ENCODE data around the gene C16orf82. TPM values are rescaled to one million over a fixed set of nuclear protein-coding genes. Genes with fewer than 3 reads are reported as not detected.

Gene C16orf82
- total RNA-seq, 1 experiment from 2014 or later, result not detected

DNA sequence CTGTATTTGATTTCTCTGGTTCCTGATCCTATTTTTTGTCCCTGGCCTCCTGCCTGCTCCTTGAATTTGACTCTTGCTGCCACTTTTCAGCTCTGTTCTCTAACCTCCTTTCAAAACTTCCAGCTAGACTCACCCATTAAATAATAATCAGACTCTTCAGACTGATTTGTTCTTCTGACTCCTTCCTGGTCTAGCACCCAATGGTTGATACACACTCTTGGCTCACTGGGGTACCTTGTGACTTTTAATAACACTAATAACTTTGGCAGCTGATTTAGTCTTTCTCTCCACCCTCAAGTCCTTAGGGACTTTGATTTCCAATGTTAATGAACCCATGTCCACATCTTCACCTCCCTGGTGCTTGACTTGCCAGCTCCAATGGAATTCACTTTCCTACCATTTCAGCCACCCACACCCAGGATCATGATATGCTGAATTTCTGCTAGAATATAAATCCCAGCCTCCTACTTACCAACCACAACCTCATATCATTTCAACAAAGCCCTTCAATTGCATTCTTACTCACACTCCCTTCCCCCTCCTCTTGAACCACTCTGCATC, 19.7 kb upstream of the C16orf82 start:
- no peaks in the 10 kb centered on the region for H3K36me3 Mint-ChIP-seq
- H3K27ac Mint-ChIP-seq, result no peak overlapping the region
- H3K4me1 Mint-ChIP-seq, result no peaks in the 10 kb centered on the region
- ATAC-seq, result no peak
- no peak for TF ChIP-seq TP53 (CRISPR knock-in tag; IDR thresholded peaks at IDR 0.05)
- no peak for TF ChIP-seq ZBTB43 (CRISPR knock-in tag; IDR thresholded peaks at IDR 0.05)
- TF ChIP-seq, protein P1, sequence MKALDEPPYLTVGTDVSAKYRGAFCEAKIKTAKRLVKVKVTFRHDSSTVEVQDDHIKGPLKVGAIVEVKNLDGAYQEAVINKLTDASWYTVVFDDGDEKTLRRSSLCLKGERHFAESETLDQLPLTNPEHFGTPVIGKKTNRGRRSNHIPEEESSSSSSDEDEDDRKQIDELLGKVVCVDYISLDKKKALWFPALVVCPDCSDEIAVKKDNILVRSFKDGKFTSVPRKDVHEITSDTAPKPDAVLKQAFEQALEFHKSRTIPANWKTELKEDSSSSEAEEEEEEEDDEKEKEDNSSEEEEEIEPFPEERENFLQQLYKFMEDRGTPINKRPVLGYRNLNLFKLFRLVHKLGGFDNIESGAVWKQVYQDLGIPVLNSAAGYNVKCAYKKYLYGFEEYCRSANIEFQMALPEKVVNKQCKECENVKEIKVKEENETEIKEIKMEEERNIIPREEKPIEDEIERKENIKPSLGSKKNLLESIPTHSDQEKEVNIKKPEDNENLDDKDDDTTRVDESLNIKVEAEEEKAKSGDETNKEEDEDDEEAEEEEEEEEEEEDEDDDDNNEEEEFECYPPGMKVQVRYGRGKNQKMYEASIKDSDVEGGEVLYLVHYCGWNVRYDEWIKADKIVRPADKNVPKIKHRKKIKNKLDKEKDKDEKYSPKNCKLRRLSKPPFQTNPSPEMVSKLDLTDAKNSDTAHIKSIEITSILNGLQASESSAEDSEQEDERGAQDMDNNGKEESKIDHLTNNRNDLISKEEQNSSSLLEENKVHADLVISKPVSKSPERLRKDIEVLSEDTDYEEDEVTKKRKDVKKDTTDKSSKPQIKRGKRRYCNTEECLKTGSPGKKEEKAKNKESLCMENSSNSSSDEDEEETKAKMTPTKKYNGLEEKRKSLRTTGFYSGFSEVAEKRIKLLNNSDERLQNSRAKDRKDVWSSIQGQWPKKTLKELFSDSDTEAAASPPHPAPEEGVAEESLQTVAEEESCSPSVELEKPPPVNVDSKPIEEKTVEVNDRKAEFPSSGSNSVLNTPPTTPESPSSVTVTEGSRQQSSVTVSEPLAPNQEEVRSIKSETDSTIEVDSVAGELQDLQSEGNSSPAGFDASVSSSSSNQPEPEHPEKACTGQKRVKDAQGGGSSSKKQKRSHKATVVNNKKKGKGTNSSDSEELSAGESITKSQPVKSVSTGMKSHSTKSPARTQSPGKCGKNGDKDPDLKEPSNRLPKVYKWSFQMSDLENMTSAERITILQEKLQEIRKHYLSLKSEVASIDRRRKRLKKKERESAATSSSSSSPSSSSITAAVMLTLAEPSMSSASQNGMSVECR (CRISPR knock-in tag; IDR thresholded peaks at IDR 0.05; ENCODE audit: borderline replicate concordance), result no peak
- no peak for TF ChIP-seq IRF1 (CRISPR knock-in tag; IDR thresholded peaks at IDR 0.05)
- TF ChIP-seq, protein P2, sequence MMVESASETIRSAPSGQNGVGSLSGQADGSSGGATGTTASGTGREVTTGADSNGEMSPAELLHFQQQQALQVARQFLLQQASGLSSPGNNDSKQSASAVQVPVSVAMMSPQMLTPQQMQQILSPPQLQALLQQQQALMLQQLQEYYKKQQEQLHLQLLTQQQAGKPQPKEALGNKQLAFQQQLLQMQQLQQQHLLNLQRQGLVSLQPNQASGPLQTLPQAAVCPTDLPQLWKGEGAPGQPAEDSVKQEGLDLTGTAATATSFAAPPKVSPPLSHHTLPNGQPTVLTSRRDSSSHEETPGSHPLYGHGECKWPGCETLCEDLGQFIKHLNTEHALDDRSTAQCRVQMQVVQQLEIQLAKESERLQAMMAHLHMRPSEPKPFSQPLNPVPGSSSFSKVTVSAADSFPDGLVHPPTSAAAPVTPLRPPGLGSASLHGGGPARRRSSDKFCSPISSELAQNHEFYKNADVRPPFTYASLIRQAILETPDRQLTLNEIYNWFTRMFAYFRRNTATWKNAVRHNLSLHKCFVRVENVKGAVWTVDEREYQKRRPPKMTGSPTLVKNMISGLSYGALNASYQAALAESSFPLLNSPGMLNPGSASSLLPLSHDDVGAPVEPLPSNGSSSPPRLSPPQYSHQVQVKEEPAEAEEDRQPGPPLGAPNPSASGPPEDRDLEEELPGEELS (CRISPR knock-in tag; IDR thresholded peaks at IDR 0.05), result no peak
- no peak for TF ChIP-seq CREB1 (CRISPR knock-in tag; IDR thresholded peaks at IDR 0.05)
- TF ChIP-seq RELA (CRISPR knock-in tag; IDR thresholded peaks at IDR 0.05; ENCODE audit: borderline replicate concordance), result no peak
- TF ChIP-seq GABPB1 (CRISPR knock-in tag; IDR thresholded peaks at IDR 0.05), result no peak
- no peak for TF ChIP-seq CBFB (CRISPR knock-in tag; IDR thresholded peaks at IDR 0.05; ENCODE audit: low read depth)
- TF ChIP-seq EMX1 (CRISPR knock-in tag; IDR thresholded peaks at IDR 0.05), result no peak
- TF ChIP-seq CTCF (IDR thresholded peaks at IDR 0.05), result no peak
- TF ChIP-seq, protein P3, sequence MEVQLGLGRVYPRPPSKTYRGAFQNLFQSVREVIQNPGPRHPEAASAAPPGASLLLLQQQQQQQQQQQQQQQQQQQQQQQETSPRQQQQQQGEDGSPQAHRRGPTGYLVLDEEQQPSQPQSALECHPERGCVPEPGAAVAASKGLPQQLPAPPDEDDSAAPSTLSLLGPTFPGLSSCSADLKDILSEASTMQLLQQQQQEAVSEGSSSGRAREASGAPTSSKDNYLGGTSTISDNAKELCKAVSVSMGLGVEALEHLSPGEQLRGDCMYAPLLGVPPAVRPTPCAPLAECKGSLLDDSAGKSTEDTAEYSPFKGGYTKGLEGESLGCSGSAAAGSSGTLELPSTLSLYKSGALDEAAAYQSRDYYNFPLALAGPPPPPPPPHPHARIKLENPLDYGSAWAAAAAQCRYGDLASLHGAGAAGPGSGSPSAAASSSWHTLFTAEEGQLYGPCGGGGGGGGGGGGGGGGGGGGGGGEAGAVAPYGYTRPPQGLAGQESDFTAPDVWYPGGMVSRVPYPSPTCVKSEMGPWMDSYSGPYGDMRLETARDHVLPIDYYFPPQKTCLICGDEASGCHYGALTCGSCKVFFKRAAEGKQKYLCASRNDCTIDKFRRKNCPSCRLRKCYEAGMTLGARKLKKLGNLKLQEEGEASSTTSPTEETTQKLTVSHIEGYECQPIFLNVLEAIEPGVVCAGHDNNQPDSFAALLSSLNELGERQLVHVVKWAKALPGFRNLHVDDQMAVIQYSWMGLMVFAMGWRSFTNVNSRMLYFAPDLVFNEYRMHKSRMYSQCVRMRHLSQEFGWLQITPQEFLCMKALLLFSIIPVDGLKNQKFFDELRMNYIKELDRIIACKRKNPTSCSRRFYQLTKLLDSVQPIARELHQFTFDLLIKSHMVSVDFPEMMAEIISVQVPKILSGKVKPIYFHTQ (CRISPR knock-in tag; IDR thresholded peaks at IDR 0.05), result no peak
- TF ChIP-seq SP1 (CRISPR knock-in tag; conservative IDR thresholded peaks at IDR 0.05), result no peak
- CTCF ChIA-PET, result no interaction called here
- DNase-seq (ENCODE audit: low spot score), result no peak
- no peak overlapping the region for H3K4me3 Mint-ChIP-seq
- no peaks in the 10 kb centered on the region; the same call in 1 of the 2 replicates for H3K9me3 Mint-ChIP-seq
- POLR2A ChIA-PET, result interaction anchor here (0.6 kb wide), 1 partner anchor 37 kb away, joined by 13 read pairs; no protein-coding TSS in a partner anchor
- no peaks in the 10 kb centered on the region for H3K27me3 Mint-ChIP-seq (ENCODE audit: low read depth)

Data from WTC11 (cell line).